HG03095 (cell line): Measurements from ENCODE around the gene SLC35F2.

Experiments
- ATAC-seq: cut with Tn5 transposase; IDR thresholded peaks from one replicate; pipeline ENCODE4 v1.9.1; 2021; ENCODE audit warnings: moderate library complexity; ENCODE audit not compliant: unreplicated experiment

SLC35F2 gene

GRCh38 chr11:107743191-107743590, 115.4 kb downstream of the SLC35F2 start:
- no peak for ATAC-seq

GRCh38 chr11:107741044-107741823, 117.4 kb downstream of the SLC35F2 start:
- ATAC-seq = peak; percentile 90
